Endothelial cell of umbilical vein (primary cell): Measurements from ENCODE around the gene RALGAPA1. TPM values are rescaled to one million over a fixed set of nuclear protein-coding genes. Genes with fewer than 3 reads are reported as not detected.

Experiments
- BruUV-seq: library from RNA; stranded (reverse); fragments of 400-500 nt; replicated peaks from 2 replicates; lab custom pipeline; 2021; lab: Mats Ljungman, UMichigan
- CTCF ChIA-PET: fragments of 300-600, 350-600 bp; sonication (Branson Sonifier 250); formaldehyde crosslinking; loops from one replicate; lab custom pipeline; 2021; ENCODE audit warnings: antibody characterized with exemption, inconsistent platforms; lab: Charles Lee
- POLR2A ChIA-PET: fragments of 300-600, 350-600 bp; sonication (Branson Sonifier 250); formaldehyde crosslinking; loops from one replicate; lab custom pipeline; 2021; ENCODE audit warnings: antibody characterized with exemption, inconsistent platforms; lab: Charles Lee
- DNase-seq: peaks from one replicate; pipeline ENCODE4 v3.0.0-alpha.2; 2011; ENCODE audit warnings: low read depth, low spot score
- FAIRE-seq: peaks from 2 replicates; lab custom pipeline; 2011; peaks lifted over from hg19 to GRCh38; lab: Jason Lieb, UNC
- H2AFZ ChIP-seq: 2 replicates; pipeline ENCODE4 v1.6.0; 2012; ENCODE audit warnings: low read depth, low read length, control low read depth, inconsistent platforms
- H3K27ac ChIP-seq: 2 replicates; pipeline ENCODE4 v1.5.1; 2011; ENCODE audit warnings: low read depth, mild to moderate bottlenecking, control low read depth, low read length, moderate library complexity; ENCODE audit not compliant: insufficient read depth
- H3K27me3 ChIP-seq, 2 experiments: 2 replicates each; pipeline versions ENCODE4 v1.6.0 to v1.6.1; 2011; ENCODE audit warnings: low read length in 2 of 2, mixed read lengths in 1 of 2; ENCODE audit not compliant: control insufficient read depth in 2 of 2, insufficient read depth in 2 of 2
- H3K36me3 ChIP-seq, 2 experiments: 2 replicates in 1 of 2; 3 replicates in 1 of 2; pipeline ENCODE4 v1.5.1; 2011; ENCODE audit warnings: low read length in 2 of 2, mild to moderate bottlenecking in 1 of 2, moderate library complexity in 1 of 2; ENCODE audit not compliant: control insufficient read depth in 2 of 2, insufficient read depth in 2 of 2; ENCODE audit errors: extremely low read depth in 1 of 2
- H3K4me1 ChIP-seq: 3 replicates; pipeline ENCODE4 v1.5.1; 2011; ENCODE audit warnings: mild to moderate bottlenecking, low read length; ENCODE audit not compliant: control insufficient read depth, insufficient read depth; ENCODE audit errors: extremely low read depth
- H3K4me2 ChIP-seq: 2 replicates; pipeline ENCODE4 v1.6.1; 2011; ENCODE audit warnings: low read length, control low read depth, mixed read lengths; ENCODE audit not compliant: insufficient read depth
- H3K4me3 ChIP-seq, 3 experiments: fragments of 200-600 bp in 1 of 3; sonication (generic), shearing (Covaris generic) in 1 of 3; replicated peaks in 1 of 3; 2 replicates each; pipeline ENCODE4 v1.5.1; 2011 to 2016; ENCODE audit warnings: control low read depth in 3 of 3, low read length in 3 of 3, mild to moderate bottlenecking in 2 of 3, inconsistent platforms in 1 of 3, low read depth in 1 of 3, moderate library complexity in 1 of 3; ENCODE audit not compliant: insufficient read depth in 1 of 3
- H3K79me2 ChIP-seq: 2 replicates; pipeline ENCODE4 v1.6.0; 2012; ENCODE audit warnings: low read length, inconsistent platforms; ENCODE audit not compliant: control insufficient read depth, insufficient read depth
- H3K9ac ChIP-seq: replicated peaks from 2 replicates; pipeline ENCODE3; 2011; ENCODE audit warnings: low read length, control low read depth; ENCODE audit not compliant: insufficient read depth; ENCODE audit errors: extremely low read depth
- H3K9me1 ChIP-seq: replicated peaks from 3 replicates; pipeline ENCODE4 v1.6.0; 2011; ENCODE audit warnings: mild to moderate bottlenecking, low read length; ENCODE audit not compliant: control insufficient read depth, insufficient read depth; ENCODE audit errors: extremely low read depth
- H3K9me3 ChIP-seq: replicated peaks from 2 replicates; pipeline ENCODE4 v1.5.1; 2012; ENCODE audit warnings: low read length, inconsistent platforms; ENCODE audit not compliant: control insufficient read depth, insufficient read depth
- H4K20me1 ChIP-seq: replicated peaks from 2 replicates; pipeline ENCODE3; 2011; ENCODE audit warnings: mild to moderate bottlenecking, low read length; ENCODE audit not compliant: control insufficient read depth, insufficient read depth; ENCODE audit errors: extremely low read depth
- CTCF ChIP-seq, 2 donors: IDR thresholded peaks; 1 replicate in 1 of 2; 2 replicates in 1 of 2; pipeline ENCODE4 v1.5.1; 2011; ENCODE audit warnings: low read length in 2 of 2, mild to moderate bottlenecking in 2 of 2, moderate library complexity in 2 of 2, control low read depth in 1 of 2, inconsistent platforms in 1 of 2, low read depth in 1 of 2; ENCODE audit not compliant: insufficient read depth in 1 of 2; ENCODE audit errors: extremely low read depth in 1 of 2
- EZH2 ChIP-seq: IDR thresholded peaks from 2 replicates; pipeline ENCODE4 v1.6.1; 2012; ENCODE audit warnings: borderline replicate concordance, low read depth, mild to moderate bottlenecking, moderate library complexity, low read length, inconsistent platforms; ENCODE audit not compliant: severe bottlenecking
- FOS ChIP-seq: IDR thresholded peaks from 2 replicates; pipeline ENCODE4 v1.6.1; 2011; ENCODE audit warnings: mild to moderate bottlenecking, low read length, moderate library complexity, borderline replicate concordance; ENCODE audit not compliant: insufficient read depth
- GATA2 ChIP-seq: IDR thresholded peaks from 2 replicates; pipeline ENCODE4 v1.7.0; 2011; ENCODE audit warnings: low read depth, mild to moderate bottlenecking, moderate library complexity, mixed read lengths, low read length; ENCODE audit not compliant: insufficient read length, insufficient read depth
- JUN ChIP-seq: IDR thresholded peaks from 2 replicates; pipeline ENCODE4 v1.6.1; 2011; ENCODE audit warnings: borderline replicate concordance, low read depth; ENCODE audit not compliant: insufficient read length, insufficient read depth
- MYC ChIP-seq: IDR thresholded peaks from one replicate; pipeline ENCODE4 v1.6.1; 2011; ENCODE audit warnings: mild to moderate bottlenecking, low read depth, low read length
- POLR2AphosphoS5 ChIP-seq: IDR thresholded peaks from 2 replicates; pipeline ENCODE4 v1.6.1; 2012; ENCODE audit warnings: low read depth, mild to moderate bottlenecking, control low read depth, low read length, moderate library complexity; ENCODE audit not compliant: insufficient read depth
- dilution Hi-C: fragments of 300-500 bp; cut with MboI; formaldehyde crosslinking; loops from one replicate; pipeline ENCODE4 v1.15.0; 2019; ENCODE audit warnings: low sequenced_read_pairs; ENCODE audit not compliant: extremely low pct_ligation_motif_present
- intact Hi-C: fragments of 100-400 bp; cut with micrococcal nuclease; formaldehyde crosslinking; loops from one replicate; pipeline ENCODE4 v1.10.0; 2022
- polyA plus RNA-seq, 4 experiments: library from polyadenylated mRNA; depleted of rRNA in 3 of 4; stranded (reverse) in 3 of 4; unstranded in 1 of 4; fragments of >200 nt; gene quantifications; 2 replicates each; pipeline versions ENCODE4 v1.2.1 to v1.2.3, GENCODE V29; 2011 to 2012; ENCODE audit warnings: missing spikeins in 1 of 4
- total RNA-seq: library from RNA; stranded (reverse); gene quantifications from 2 replicates; pipeline ENCODE4 v1.2.3, GENCODE V29; 2021
- TF ChIP-seq, protein P1 (sequence below): IDR thresholded peaks from 2 replicates; pipeline ENCODE4 v1.6.1; 2011; ENCODE audit not compliant: insufficient read depth, insufficient read length

The RALGAPA1 gene
- total and polyA plus RNA-seq, 2 donors (not counting 3 experiments of a cell fraction or from before 2014, with no cell fraction given) = 6.1 to 30.9 TPM

DNA sequence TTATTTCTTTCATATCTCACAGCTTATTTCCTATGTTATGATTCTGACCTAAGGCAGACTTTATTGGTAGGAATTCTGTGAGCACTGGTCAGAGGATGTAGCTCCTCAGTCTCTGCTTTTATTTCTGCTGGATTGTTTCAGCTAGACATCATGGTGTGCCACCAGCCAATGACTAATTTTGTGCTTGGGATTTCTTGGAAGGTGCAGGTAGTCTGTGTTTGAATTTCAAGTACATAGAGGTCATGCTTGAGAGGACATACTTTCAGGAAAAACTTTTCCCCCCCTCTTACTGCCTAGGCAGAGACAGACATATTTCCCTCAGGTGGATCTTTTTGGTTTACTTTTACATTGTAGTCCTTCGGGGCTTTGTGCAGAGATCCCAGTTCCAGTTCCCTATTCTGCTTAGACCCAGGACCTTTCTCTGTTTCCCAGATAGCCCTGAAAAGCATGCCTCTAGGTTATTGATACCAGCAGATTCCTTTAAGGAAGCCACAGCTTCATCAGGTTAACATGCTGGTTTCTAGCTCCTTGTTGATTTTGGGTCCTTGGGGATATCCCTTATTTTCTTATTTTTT lies 45.7 kb upstream of the RALGAPA1 start:
- intact Hi-C loops = no loop called here
- Histone ChIP-seq H3K27ac (no peak overlapping the region), H4K20me1 (no peaks in the 10 kb centered on the region), H3K9me1 (no peaks in the 10 kb centered on the region), H2AFZ (no peak overlapping the region), H3K4me1 (no peaks in the 10 kb centered on the region), H3K4me2 (no peak overlapping the region), H3K9ac (no peak overlapping the region), H3K4me3 (no peak overlapping the region), H3K9me3 (no peaks in the 10 kb centered on the region), H3K27me3 (no peaks in the 10 kb centered on the region), H3K36me3 (no peaks in the 10 kb centered on the region), H3K79me2 (no peaks in the 10 kb centered on the region)
- CTCF ChIA-PET = interaction anchor here (1.1 kb wide), 1 partner anchor 28 kb away, joined by 3 read pairs; no protein-coding TSS in a partner anchor
- POLR2A ChIA-PET = no interaction called here
- no TSS peak for BruUV-seq
- no peak for TF ChIP-seq MYC
- no peak for TF ChIP-seq JUN
- TF ChIP-seq CTCF (IDR thresholded peaks at IDR 0.05; ENCODE audit: extremely low read depth in 1 of 2, insufficient read depth in 1 of 2, low read depth in 1 of 2, low read length in 2 of 2) = no peak
- TF ChIP-seq GATA2 = no peak
- TF ChIP-seq, protein P1, sequence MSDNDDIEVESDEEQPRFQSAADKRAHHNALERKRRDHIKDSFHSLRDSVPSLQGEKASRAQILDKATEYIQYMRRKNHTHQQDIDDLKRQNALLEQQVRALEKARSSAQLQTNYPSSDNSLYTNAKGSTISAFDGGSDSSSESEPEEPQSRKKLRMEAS = no peak
- TF ChIP-seq FOS = no peak
- TF ChIP-seq POLR2AphosphoS5 = no peak
- no peak for TF ChIP-seq EZH2
- dilution Hi-C loops = no loop called here
- DNase-seq (no peak), FAIRE-seq (no peak)
